AG04450 (cell line): ENCODE measurements around the gene IZUMO1R. TPM values are rescaled to one million over a fixed set of nuclear protein-coding genes. Genes with fewer than 3 reads are reported as not detected.

Experiments used
- CTCF ChIA-PET: fragments of 300-600, 350-600 bp; formaldehyde crosslinking; extraction: SDS; loops from one replicate; lab custom pipeline; 2022; ENCODE audit warnings: antibody characterized with exemption, inconsistent platforms; lab: Charles Lee
- POLR2A ChIA-PET: fragments of 350-600 bp; formaldehyde crosslinking; extraction: SDS; loops from one replicate; lab custom pipeline; 2021; ENCODE audit warnings: antibody characterized with exemption, inconsistent platforms; lab: Yijun Ruan, JAX
- DNase-seq: peaks from one replicate; pipeline ENCODE4 v3.0.0-alpha.2; 2011; ENCODE audit warnings: low read depth, low spot score
- H3K27ac ChIP-seq: one replicate; pipeline ENCODE4 v1.5.1; 2012; ENCODE audit warnings: low read depth, low read length, control low read depth
- H3K27me3 ChIP-seq: one replicate; pipeline ENCODE4 v1.6.0; 2012; ENCODE audit warnings: low read length; ENCODE audit not compliant: control insufficient read depth, insufficient read depth
- H3K4me3 ChIP-seq: 2 replicates; pipeline ENCODE4 v1.5.1; 2011; ENCODE audit warnings: mild to moderate bottlenecking, low read depth, low read length, control low read depth
- H3K9me3 ChIP-seq: 2 replicates; pipeline ENCODE4 v1.5.1; 2012; ENCODE audit warnings: low read length; ENCODE audit not compliant: control insufficient read depth, insufficient read depth
- polyA plus RNA-seq: library from polyadenylated mRNA; depleted of rRNA; stranded (reverse); fragments of >200 nt; gene quantifications from 2 replicates; pipeline ENCODE4 v1.2.3, GENCODE V29; 2011
- TF ChIP-seq, protein P1 (sequence below): IDR thresholded peaks from 2 replicates; pipeline ENCODE4 v1.5.1; 2011; ENCODE audit warnings: low read depth, low read length, control low read depth, inconsistent platforms

Gene IZUMO1R
- polyA plus RNA-seq, 1 experiment, result not detected

DNA sequence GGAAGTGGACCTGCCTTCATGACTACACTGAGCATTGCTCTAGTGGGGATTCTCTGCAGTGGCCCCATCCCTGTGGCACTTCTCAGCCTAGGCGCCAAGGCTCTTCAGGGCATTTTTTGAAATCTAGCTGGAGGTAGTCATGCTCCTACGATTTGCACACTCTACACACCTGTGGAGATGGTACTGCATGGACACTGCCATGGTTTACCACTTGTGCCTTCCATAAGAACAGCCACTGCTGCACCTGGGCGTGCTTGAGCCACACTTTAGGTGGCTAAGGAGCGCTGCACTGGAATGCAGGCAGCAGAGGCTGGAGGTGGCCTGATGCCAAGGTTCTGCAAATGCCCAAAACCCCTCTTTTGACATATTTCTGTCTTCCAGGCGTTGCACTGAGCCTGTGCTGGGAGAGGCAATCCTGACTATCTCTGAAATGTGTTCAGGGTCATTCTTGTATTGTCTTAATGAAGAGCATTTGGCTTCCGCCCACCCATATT, 24.3 kb downstream of the IZUMO1R start:
- Histone ChIP-seq H3K4me3 (no peak overlapping the region), H3K9me3 (no peaks in the 10 kb centered on the region), H3K27ac (no peak overlapping the region), H3K27me3 (peaks cover 3% of the 10 kb centered on the region)
- POLR2A ChIA-PET, result no interaction called here
- DNase-seq, result no peak
- CTCF ChIA-PET, result no interaction called here
- TF ChIP-seq, protein P1, sequence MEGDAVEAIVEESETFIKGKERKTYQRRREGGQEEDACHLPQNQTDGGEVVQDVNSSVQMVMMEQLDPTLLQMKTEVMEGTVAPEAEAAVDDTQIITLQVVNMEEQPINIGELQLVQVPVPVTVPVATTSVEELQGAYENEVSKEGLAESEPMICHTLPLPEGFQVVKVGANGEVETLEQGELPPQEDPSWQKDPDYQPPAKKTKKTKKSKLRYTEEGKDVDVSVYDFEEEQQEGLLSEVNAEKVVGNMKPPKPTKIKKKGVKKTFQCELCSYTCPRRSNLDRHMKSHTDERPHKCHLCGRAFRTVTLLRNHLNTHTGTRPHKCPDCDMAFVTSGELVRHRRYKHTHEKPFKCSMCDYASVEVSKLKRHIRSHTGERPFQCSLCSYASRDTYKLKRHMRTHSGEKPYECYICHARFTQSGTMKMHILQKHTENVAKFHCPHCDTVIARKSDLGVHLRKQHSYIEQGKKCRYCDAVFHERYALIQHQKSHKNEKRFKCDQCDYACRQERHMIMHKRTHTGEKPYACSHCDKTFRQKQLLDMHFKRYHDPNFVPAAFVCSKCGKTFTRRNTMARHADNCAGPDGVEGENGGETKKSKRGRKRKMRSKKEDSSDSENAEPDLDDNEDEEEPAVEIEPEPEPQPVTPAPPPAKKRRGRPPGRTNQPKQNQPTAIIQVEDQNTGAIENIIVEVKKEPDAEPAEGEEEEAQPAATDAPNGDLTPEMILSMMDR, result no peak

DNA sequence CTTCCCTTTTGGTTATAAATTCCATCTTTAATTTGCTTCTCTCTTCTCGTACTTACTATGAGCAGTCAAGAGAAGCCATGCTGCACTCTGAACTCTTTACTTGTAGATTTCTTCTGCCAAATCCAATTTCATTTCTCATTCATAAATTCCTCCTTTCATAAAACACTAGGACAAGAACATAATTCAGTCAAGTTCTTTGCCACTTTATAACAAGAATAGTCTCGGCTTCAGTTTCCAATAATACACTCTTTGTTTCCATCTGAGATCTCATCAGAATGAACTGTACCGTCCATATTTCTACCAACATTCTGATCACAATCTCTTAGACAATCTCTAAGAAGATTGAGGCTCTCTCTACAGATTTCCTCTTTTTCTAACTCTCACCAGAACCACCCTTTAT, 25.1 kb downstream of the IZUMO1R start:
- Histone ChIP-seq H3K9me3 (no peaks in the 10 kb centered on the region), H3K4me3 (no peak overlapping the region), H3K27ac (no peak overlapping the region), H3K27me3 (peaks cover 3% of the 10 kb centered on the region)
- TF ChIP-seq, protein P1, result no peak
- POLR2A ChIA-PET, result no interaction called here
- DNase-seq, result no peak
- CTCF ChIA-PET, result no interaction called here

DNA sequence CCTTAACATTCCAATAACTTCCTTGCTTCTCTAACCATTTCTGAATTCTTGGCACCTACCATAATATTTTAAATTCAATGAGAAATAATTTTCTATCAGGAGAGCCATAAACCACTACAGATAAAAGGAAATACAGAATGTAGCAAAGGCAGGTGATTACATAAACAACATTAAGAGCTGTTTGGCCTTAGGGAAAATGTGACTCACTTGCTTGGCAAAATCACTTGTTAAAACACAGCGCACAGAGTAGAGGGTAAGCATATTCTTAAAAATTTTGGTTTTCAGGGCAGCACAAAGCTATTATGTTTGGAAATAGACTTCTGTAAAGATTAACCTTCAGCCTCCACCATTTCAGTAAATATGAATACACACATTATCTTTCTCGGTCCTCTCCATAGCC, 26.4 kb downstream of the IZUMO1R start:
- TF ChIP-seq, protein P1, result no peak
- Histone ChIP-seq H3K9me3 (no peaks in the 10 kb centered on the region), H3K27ac (no peak overlapping the region), H3K27me3 (peaks cover 3% of the 10 kb centered on the region), H3K4me3 (no peak overlapping the region)
- ChIA-PET POLR2A (no interaction called here), CTCF (no interaction called here)
- no peak for DNase-seq

DNA sequence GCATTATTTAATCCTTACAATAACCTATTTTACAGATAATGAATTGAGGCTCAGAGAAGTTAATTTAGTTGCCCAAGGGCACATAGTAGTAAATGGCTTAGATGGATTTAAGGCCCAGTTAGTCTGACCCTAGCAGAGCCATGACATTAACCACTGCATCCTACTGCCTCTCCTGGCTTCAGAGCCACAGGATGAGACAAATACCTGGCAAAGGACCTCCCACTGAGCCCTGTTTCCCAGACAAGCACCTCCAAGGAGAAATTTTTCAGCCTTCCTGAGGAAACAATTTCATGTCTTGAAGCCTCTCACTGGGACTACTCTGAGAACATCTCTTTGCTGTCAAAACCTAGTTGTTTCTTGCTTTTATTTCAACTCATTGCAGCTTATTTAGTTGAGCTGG, 28.4 kb downstream of the IZUMO1R start:
- TF ChIP-seq, protein P1, result no peak
- H3K27ac ChIP-seq, result no peak overlapping the region
- CTCF ChIA-PET, result no interaction called here
- no peaks in the 10 kb centered on the region for H3K9me3 ChIP-seq
- peaks cover 3% of the 10 kb centered on the region for H3K27me3 ChIP-seq
- H3K4me3 ChIP-seq, result no peak overlapping the region
- DNase-seq, result no peak
- POLR2A ChIA-PET, result interaction anchor here (0.6 kb wide), 1 partner anchor 205 kb away, joined by 3 read pairs; no protein-coding TSS in a partner anchor

DNA sequence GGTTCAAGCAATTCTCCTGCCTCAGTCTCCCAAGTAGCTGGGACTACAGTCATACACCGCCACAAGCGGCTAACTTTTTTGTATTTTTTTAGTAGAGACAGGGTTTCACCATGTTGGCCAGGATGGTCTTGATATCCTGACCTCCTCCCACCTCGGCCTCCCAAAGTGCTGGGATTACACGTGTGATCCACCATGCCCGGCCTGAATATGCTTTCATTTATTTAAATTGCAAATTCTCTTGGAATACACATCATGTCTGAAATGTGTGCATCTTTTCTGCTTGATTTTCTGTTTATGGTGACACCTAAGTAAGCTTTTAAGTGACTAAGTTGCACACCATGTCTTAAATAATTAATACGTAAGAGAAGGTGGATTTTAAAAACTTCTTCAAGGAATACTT, 31.7 kb downstream of the IZUMO1R start:
- CTCF ChIA-PET, result interaction anchor here (1.0 kb wide), 1 partner anchor 440 kb away, joined by 3 read pairs; no protein-coding TSS in a partner anchor
- no peak for DNase-seq

More for the DNA sequence above, 31.7 kb downstream of the IZUMO1R start:
- Histone ChIP-seq H3K4me3 (no peak overlapping the region), H3K27me3 (no peaks in the 10 kb centered on the region), H3K27ac (no peak overlapping the region), H3K9me3 (no peaks in the 10 kb centered on the region)
- POLR2A ChIA-PET, result no interaction called here
- TF ChIP-seq, protein P1, result no peak
